Neural crest cell (in vitro differentiated cells): ENCODE results near the gene KCNMB2. TPM values are rescaled to one million over a fixed set of nuclear protein-coding genes. Genes with fewer than 3 reads are reported as not detected.

Source experiments
- DNase-seq: peaks from one replicate; pipeline ENCODE4 v3.0.0; 2021; ENCODE audit warnings: low read depth, mixed read lengths, low spot score
- H3K27ac Mint-ChIP-seq: one replicate; pipeline ENCODE4 v1.8.0; 2021; ENCODE audit warnings: mild to moderate bottlenecking, mixed read lengths; ENCODE audit not compliant: unreplicated experiment
- H3K27me3 Mint-ChIP-seq: 2 replicates; pipeline ENCODE4 v1.8.0; 2021; ENCODE audit warnings: low read depth, mild to moderate bottlenecking, mixed read lengths
- H3K36me3 Mint-ChIP-seq: 2 replicates; pipeline ENCODE4 v1.8.0; 2021; ENCODE audit warnings: low read depth, mild to moderate bottlenecking, mixed read lengths
- H3K4me1 Mint-ChIP-seq: 2 replicates; pipeline ENCODE4 v1.8.0; 2021; ENCODE audit warnings: mixed read lengths
- H3K4me3 Mint-ChIP-seq: one replicate; pipeline ENCODE4 v1.8.0; 2021; ENCODE audit warnings: mild to moderate bottlenecking, mixed read lengths
- H3K9me3 Mint-ChIP-seq: 2 replicates; pipeline ENCODE4 v1.8.0; 2021; ENCODE audit warnings: mixed read lengths
- total RNA-seq: library from RNA; stranded (reverse); gene quantifications from 2 replicates; pipeline ENCODE4 v1.2.1, GENCODE V29; 2021
- TF ChIP-seq, protein P1 (sequence below): fragments of 200-600 bp; sonication (generic); conservative IDR thresholded peaks from 2 replicates; pipeline ENCODE4 v1.5.0; 2021; ENCODE audit warnings: antibody characterized with exemption, mild to moderate bottlenecking

Gene KCNMB2
- total RNA-seq, 1 donor from 2014 or later: 0.84 TPM

DNA sequence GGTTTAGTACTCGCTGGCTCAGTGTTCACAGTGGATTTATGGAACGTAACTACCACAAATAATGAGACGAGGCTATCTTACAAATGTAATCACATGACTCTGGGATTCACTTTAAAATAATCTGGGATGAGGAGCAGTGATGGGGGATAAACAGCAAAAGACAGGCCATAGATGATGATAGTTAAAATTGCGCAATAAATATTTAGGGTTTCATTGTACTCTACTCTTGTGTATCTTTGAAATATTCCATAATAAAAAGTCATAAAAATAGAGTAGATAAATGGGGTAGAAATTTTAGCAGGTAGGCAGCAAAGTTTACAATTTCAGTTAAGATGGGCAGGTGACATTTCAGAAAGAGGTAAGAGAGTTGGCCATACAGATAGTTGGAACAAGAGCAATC is 196.6 kb downstream of the KCNMB2 start:
- no peaks in the 10 kb centered on the region for H3K9me3 Mint-ChIP-seq
- no peaks in the 10 kb centered on the region for H3K4me1 Mint-ChIP-seq
- H3K27ac Mint-ChIP-seq: no peak overlapping the region
- H3K36me3 Mint-ChIP-seq: no peaks in the 10 kb centered on the region
- DNase-seq: no peak
- TF ChIP-seq, protein P1, sequence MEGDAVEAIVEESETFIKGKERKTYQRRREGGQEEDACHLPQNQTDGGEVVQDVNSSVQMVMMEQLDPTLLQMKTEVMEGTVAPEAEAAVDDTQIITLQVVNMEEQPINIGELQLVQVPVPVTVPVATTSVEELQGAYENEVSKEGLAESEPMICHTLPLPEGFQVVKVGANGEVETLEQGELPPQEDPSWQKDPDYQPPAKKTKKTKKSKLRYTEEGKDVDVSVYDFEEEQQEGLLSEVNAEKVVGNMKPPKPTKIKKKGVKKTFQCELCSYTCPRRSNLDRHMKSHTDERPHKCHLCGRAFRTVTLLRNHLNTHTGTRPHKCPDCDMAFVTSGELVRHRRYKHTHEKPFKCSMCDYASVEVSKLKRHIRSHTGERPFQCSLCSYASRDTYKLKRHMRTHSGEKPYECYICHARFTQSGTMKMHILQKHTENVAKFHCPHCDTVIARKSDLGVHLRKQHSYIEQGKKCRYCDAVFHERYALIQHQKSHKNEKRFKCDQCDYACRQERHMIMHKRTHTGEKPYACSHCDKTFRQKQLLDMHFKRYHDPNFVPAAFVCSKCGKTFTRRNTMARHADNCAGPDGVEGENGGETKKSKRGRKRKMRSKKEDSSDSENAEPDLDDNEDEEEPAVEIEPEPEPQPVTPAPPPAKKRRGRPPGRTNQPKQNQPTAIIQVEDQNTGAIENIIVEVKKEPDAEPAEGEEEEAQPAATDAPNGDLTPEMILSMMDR: no peak
- no peak overlapping the region for H3K4me3 Mint-ChIP-seq
- no peaks in the 10 kb centered on the region for H3K27me3 Mint-ChIP-seq

DNA sequence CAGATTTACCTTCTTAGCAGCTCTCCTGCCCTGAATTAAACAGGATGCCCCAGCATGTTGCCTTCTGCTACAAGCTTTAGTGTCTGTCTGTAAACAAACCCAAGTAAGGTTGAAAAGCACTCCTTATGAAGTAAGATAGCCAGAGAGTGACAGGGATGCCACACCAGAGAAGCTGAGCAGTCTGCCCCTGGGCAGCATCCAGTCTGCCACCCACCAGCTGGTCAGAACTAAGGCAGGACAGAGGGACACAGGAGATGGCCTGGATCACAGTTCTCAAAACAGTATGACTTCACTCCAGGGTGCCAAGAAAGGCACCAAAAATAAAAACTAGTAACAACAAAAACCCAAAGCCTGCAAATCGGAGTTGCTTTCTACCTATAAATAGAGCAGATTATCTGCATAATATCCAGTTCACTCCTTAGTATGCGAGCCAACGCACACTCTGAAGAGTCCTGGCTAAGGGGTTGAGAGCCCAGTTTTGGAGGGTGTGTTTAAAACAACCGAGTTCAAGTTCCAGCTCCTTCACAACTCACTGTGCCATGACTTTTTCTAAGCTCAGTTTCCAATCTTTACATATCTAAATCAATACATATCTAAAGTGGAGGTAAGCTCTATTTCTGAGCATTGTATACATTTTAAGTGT is 198.9 kb downstream of the KCNMB2 start:
- Mint-ChIP-seq H3K9me3 (peaks cover 2% of the 10 kb centered on the region), H3K4me1 (no peaks in the 10 kb centered on the region), H3K27me3 (no peaks in the 10 kb centered on the region), H3K4me3 (no peak overlapping the region), H3K27ac (no peak overlapping the region), H3K36me3 (no peaks in the 10 kb centered on the region)
- DNase-seq: no peak
- TF ChIP-seq, protein P1: no peak

DNA sequence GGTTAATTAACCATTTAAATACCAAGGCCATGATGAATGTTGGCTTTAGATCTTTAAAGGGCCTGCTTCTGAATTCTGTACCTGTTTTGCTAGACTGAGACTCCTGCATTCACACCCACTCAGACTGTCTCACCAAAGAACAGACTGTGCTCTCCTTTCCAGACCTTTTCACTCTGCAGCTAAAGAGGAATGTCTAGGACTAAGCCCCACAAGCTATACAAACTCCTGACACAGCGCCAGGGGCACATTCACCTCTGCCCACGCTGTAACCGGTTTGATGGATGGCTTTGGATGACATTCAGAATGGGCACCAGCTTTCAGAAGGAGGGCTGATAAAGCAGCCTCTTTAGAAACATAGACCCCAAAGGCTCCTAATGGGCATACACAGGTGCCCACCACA is 200.1 kb downstream of the KCNMB2 start:
- TF ChIP-seq, protein P1: no peak

DNA sequence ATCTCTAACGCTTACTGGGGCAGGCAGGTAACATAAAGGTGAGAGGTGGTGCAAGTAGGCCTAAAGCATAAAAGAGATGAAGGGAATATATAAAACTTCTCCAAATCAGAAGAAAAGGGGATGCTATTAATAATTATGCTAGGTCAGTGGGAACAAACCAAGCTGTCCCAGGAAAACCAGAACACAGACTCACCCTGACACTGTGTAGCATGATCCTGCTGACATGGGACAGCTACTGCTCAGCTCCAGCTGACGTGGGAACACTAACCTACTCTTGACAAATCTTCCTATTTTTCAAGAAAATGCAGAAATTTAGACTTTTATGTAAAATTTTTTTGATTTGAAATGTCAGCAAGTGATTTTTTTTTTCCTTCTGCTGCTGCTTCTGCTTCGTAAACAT is 203.5 kb downstream of the KCNMB2 start:
- Mint-ChIP-seq H3K9me3 (peaks cover 2% of the 10 kb centered on the region), H3K4me3 (no peak overlapping the region), H3K27ac (no peak overlapping the region), H3K36me3 (no peaks in the 10 kb centered on the region), H3K4me1 (no peaks in the 10 kb centered on the region), H3K27me3 (no peaks in the 10 kb centered on the region)
- TF ChIP-seq, protein P1: no peak
- no peak for DNase-seq

More for the DNA sequence above, 200.1 kb downstream of the KCNMB2 start:
- Mint-ChIP-seq H3K27me3 (no peaks in the 10 kb centered on the region), H3K9me3 (peaks cover 2% of the 10 kb centered on the region), H3K4me3 (no peak overlapping the region), H3K4me1 (no peaks in the 10 kb centered on the region), H3K36me3 (no peaks in the 10 kb centered on the region), H3K27ac (no peak overlapping the region)
- DNase-seq: no peak

- Mint-ChIP-seq H3K4me1 (no peaks in the 10 kb centered on the region), H3K27ac (no peak overlapping the region), H3K9me3 (peaks cover 4% of the 10 kb centered on the region), H3K27me3 (no peaks in the 10 kb centered on the region), H3K36me3 (no peaks in the 10 kb centered on the region), H3K4me3 (no peak overlapping the region)
- DNase-seq: no peak
- TF ChIP-seq, protein P1: no peak
Measured at GRCh38 chr3:178741020-178741419, 204.8 kb downstream of the KCNMB2 start.
